ENCODE measurements around the gene PNMA8C.

- TF ChIP-seq CTCF (IDR thresholded peaks at IDR 0.05), result no peak
- TF ChIP-seq POLR2A (IDR thresholded peaks at IDR 0.05), result no peak
Observed at GRCh38 chr19:46428239-46429135, at the start of gene PNMA8C.
